Muscle of arm (tissue), 14 donors: ENCODE measurements around the gene MLH1. TPM values are rescaled to one million over a fixed set of nuclear protein-coding genes. Genes with fewer than 3 reads are reported as not detected.
"Not testable (repeated sequence)": the region's sequence is repeated elsewhere in the genome, so short reads cannot be mapped to it uniquely, and the experiment has no call there.

Experiments
- DNase-seq: peaks from one replicate; pipeline ENCODE4 v3.0.0-alpha.2; 2013
- long read RNA-seq, 11 donors: transcript quantifications; one replicate each; lab custom pipeline, GENCODE V29; 2026
- polyA plus RNA-seq, 12 donors: library from polyadenylated mRNA; unstranded; fragments of 120-200 nt; gene quantifications; one replicate each; pipeline ENCODE4 v1.2.1, GENCODE V29; 2013; ENCODE audit not compliant: insufficient read length in 12 of 12

Gene MLH1
- polyA plus RNA-seq, result 10 to 100 TPM in 11 of 12 donors, not detected in 1; 33.5 to 59.2 (median 48.6) TPM
- long read RNA-seq, donor 1, partial matches to known transcripts, result 5 of 6 reads
- long read RNA-seq, donor 1, other reads (novel, unspliced or antisense), result 0 of 6 reads
- long read RNA-seq, donor 2, partial matches to known transcripts, result 6 of 10 reads
- long read RNA-seq, donor 2, other reads (novel, unspliced or antisense), result 0 of 10 reads
- long read RNA-seq, donor 3, partial matches to known transcripts, result 8 of 13 reads
- long read RNA-seq, donor 3, other reads (novel, unspliced or antisense), result 0 of 13 reads
- long read RNA-seq, donor 4, partial matches to known transcripts, result 0 of 1 reads
- long read RNA-seq, donor 4, other reads (novel, unspliced or antisense), result 0 of 1 reads
- long read RNA-seq, donor 5, partial matches to known transcripts, result 6 of 11 reads
- long read RNA-seq, donor 5, other reads (novel, unspliced or antisense), result 0 of 11 reads
- long read RNA-seq, donor 6, partial matches to known transcripts, result 5 of 8 reads
- long read RNA-seq, donor 6, other reads (novel, unspliced or antisense), result 0 of 8 reads
- long read RNA-seq, donor 7, partial matches to known transcripts, result 0 of 2 reads
- long read RNA-seq, donor 7, other reads (novel, unspliced or antisense), result 0 of 2 reads
- long read RNA-seq, donor 8, transcript MLH1-201 (19 exons, 2,752 nt), result major isoform, 7 of 19 reads
- long read RNA-seq, donor 8, partial matches to known transcripts, result 9 of 19 reads
- long read RNA-seq, donor 8, other reads (novel, unspliced or antisense), result 0 of 19 reads
- long read RNA-seq, donor 9, result 0 reads
- long read RNA-seq, donor 10, partial matches to known transcripts, result 23 of 24 reads
- long read RNA-seq, donor 10, other reads (novel, unspliced or antisense), result 0 of 24 reads
- long read RNA-seq, donor 11, transcript MLH1-201 (19 exons, 2,752 nt), result major isoform, 7 of 7 reads
- long read RNA-seq, donor 11, partial matches to known transcripts, result 0 of 7 reads
- long read RNA-seq, donor 11, other reads (novel, unspliced or antisense), result 0 of 7 reads

GRCh38 chr3:36993326-36994283, at the start of gene MLH1:
MLH1 (plus strand) TSS chr3:36993518; CDS start chr3:36993548, 30 bp downstream.
- peak; percentile 100 for DNase-seq

- DNase-seq, result no peak
These were observed 49.7 kb upstream of the MLH1 start for GRCh38 chr3:36943601-36944000.

GRCh38 chr3:36944012-36944640, 49.2 kb upstream of the MLH1 start:
- peak; percentile 77 for DNase-seq

- peak; percentile 80 for DNase-seq
These were observed 48.6 kb upstream of the MLH1 start, which contains the start of gene TRANK1 for GRCh38 chr3:36944641-36945270. TRANK1 (minus strand) TSS chr3:36945054; CDS start chr3:36944809, 245 bp downstream.

GRCh38 chr3:36945333-36945980, 47.9 kb upstream of the MLH1 start:
- DNase-seq, result no peak

GRCh38 chr3:36947814-36948213, 45.5 kb upstream of the MLH1 start:
- DNase-seq, result not testable (repeated sequence)

- no peak for DNase-seq
These were observed 38.7 kb upstream of the MLH1 start for GRCh38 chr3:36954452-36955134.

GRCh38 chr3:36956155-36956554, 37.2 kb upstream of the MLH1 start:
- DNase-seq, result no peak

- no peak for DNase-seq
These were observed 36.3 kb upstream of the MLH1 start for GRCh38 chr3:36957063-36957462.

GRCh38 chr3:36957862-36958686, 35.2 kb upstream of the MLH1 start:
- no peak for DNase-seq

- no peak for DNase-seq
These were observed 33.5 kb upstream of the MLH1 start for GRCh38 chr3:36959821-36960220.

GRCh38 chr3:36960502-36960901, 32.8 kb upstream of the MLH1 start:
- DNase-seq, result no peak

GRCh38 chr3:36963008-36963407, 30.3 kb upstream of the MLH1 start:
- DNase-seq, result not testable (repeated sequence)

- DNase-seq, result no peak
These were observed 29.0 kb upstream of the MLH1 start for GRCh38 chr3:36964331-36964730.

- DNase-seq, result no peak
These were observed 28.5 kb upstream of the MLH1 start for GRCh38 chr3:36964817-36965216.

- no peak for DNase-seq
These were observed 27.9 kb upstream of the MLH1 start for GRCh38 chr3:36965440-36965839.

GRCh38 chr3:36969085-36969484, 24.2 kb upstream of the MLH1 start:
- no peak for DNase-seq
